MCF 10A (cell line): ENCODE measurements around the gene TLL2. TPM values are rescaled to one million over a fixed set of nuclear protein-coding genes. Genes with fewer than 3 reads are reported as not detected.

ENCODE experiments used
- BruUV-seq: library from RNA; stranded (reverse); fragments of 400-500 nt; replicated peaks from 2 replicates; lab custom pipeline; 2021; lab: Mats Ljungman, UMichigan
- CTCF ChIA-PET: fragments of 300-600 bp; sonication (Branson Sonifier 250); formaldehyde crosslinking; extraction: SDS; loops from one replicate; lab custom pipeline; 2021; ENCODE audit warnings: antibody characterized with exemption, inconsistent platforms; lab: Yijun Ruan, JAX
- POLR2A ChIA-PET: fragments of 300-600, 350-650 bp; sonication (Branson Sonifier 250); formaldehyde crosslinking; extraction: SDS; loops from one replicate; lab custom pipeline; 2020; ENCODE audit warnings: antibody characterized with exemption, inconsistent platforms; lab: Yijun Ruan, JAX
- DNase-seq: peaks from one replicate; pipeline ENCODE4 v3.0.0-alpha.2; 2018; ENCODE audit not compliant: unreplicated experiment
- H3K27ac Mint-ChIP-seq: one replicate; pipeline ENCODE4 v1.8.0; 2022; ENCODE audit warnings: mild to moderate bottlenecking, low read depth, mixed read lengths; ENCODE audit not compliant: unreplicated experiment
- H3K27me3 Mint-ChIP-seq: one replicate; pipeline ENCODE4 v1.8.0; 2022; ENCODE audit warnings: mixed read lengths; ENCODE audit not compliant: insufficient read depth, unreplicated experiment
- H3K36me3 Mint-ChIP-seq: one replicate; pipeline ENCODE4 v1.8.0; 2022; ENCODE audit warnings: mild to moderate bottlenecking, moderate library complexity, mixed read lengths; ENCODE audit not compliant: insufficient read depth, unreplicated experiment
- H3K4me1 Mint-ChIP-seq: one replicate; pipeline ENCODE4 v1.8.0; 2022; ENCODE audit warnings: mixed read lengths; ENCODE audit not compliant: insufficient read depth, unreplicated experiment
- H3K4me3 Mint-ChIP-seq: one replicate; pipeline ENCODE4 v1.8.0; 2022; ENCODE audit warnings: mild to moderate bottlenecking, moderate library complexity, mixed read lengths; ENCODE audit not compliant: unreplicated experiment
- H3K9me3 Mint-ChIP-seq: one replicate; pipeline ENCODE4 v1.8.0; 2022; ENCODE audit warnings: mixed read lengths; ENCODE audit not compliant: unreplicated experiment
- intact Hi-C: fragments of 100-400 bp; cut with micrococcal nuclease; formaldehyde crosslinking; loops from 2 replicates; pipeline ENCODE4 v1.14.1; 2022
- total RNA-seq: library from RNA; stranded (reverse); gene quantifications from 2 replicates; pipeline ENCODE4 v1.2.3, GENCODE V29; 2022
- TF ChIP-seq, protein P1 (sequence below): fragments of 200-600 bp; IDR thresholded peaks from one replicate; pipeline ENCODE4 v1.8.0; 2022; ENCODE audit warnings: antibody characterized with exemption, mild to moderate bottlenecking; ENCODE audit not compliant: unreplicated experiment

Gene TLL2
- total RNA-seq, 1 experiment from 2014 or later = not detected

DNA sequence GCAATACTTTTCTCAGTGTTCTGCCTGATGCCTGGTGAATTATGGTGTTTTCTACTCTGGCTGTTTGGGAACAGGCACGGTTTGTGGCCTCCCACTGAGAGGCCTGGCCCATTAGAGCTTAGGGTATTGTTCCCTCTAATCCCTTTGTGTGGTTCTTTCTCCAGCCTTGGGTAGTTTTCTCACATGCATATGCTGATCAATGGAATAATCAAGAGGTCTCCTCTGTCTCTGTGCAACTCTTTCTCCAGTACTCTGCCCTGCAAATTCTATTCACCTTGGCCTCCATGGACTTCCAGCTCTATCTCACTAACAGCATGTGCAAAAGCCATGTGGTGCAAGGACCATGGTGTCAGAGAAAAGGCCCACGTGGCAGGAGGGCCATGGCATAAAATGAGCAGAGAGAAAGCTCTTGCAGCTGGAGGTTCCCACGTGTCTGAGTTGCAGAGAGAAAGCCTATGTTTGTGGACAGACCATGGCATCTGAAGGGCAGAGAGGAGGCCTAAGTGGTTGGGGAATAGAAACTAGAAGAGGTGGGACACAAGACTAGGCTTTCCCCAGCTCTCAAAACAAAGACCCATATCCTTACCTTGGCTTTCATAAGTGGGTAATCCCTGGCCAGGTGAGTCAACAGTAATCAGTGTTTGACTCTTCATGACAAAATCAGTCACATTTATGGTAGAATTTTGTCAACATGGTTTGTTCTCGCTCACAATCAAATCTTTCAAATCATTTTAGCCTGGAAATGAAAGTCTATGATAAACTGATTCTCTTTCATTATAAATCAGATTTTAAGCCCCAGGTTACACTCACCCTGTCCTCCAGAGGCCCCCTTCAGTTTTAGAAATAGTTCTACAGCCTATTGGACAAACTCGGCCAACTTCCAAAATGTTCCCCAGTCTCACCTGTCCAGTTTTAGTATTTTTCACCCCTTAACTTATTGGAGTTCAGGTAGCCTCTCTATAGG, 172.2 kb downstream of the TLL2 start:
- Mint-ChIP-seq H3K27me3 (no peaks in the 10 kb centered on the region), H3K4me1 (no peaks in the 10 kb centered on the region), H3K27ac (no peak overlapping the region), H3K4me3 (no peak overlapping the region), H3K9me3 (no peaks in the 10 kb centered on the region), H3K36me3 (no peaks in the 10 kb centered on the region)
- BruUV-seq = no TSS peak
- TF ChIP-seq, protein P1, sequence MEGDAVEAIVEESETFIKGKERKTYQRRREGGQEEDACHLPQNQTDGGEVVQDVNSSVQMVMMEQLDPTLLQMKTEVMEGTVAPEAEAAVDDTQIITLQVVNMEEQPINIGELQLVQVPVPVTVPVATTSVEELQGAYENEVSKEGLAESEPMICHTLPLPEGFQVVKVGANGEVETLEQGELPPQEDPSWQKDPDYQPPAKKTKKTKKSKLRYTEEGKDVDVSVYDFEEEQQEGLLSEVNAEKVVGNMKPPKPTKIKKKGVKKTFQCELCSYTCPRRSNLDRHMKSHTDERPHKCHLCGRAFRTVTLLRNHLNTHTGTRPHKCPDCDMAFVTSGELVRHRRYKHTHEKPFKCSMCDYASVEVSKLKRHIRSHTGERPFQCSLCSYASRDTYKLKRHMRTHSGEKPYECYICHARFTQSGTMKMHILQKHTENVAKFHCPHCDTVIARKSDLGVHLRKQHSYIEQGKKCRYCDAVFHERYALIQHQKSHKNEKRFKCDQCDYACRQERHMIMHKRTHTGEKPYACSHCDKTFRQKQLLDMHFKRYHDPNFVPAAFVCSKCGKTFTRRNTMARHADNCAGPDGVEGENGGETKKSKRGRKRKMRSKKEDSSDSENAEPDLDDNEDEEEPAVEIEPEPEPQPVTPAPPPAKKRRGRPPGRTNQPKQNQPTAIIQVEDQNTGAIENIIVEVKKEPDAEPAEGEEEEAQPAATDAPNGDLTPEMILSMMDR = no peak
- no peak for DNase-seq
- intact Hi-C loops = loop anchor here (5.0 kb wide), 1 partner anchor 324 kb away; no protein-coding TSS in a partner anchor
- ChIA-PET POLR2A (no interaction called here), CTCF (interaction anchor here (0.6 to 3.8 kb wide), 11 partner anchors 10 to 841 kb away, joined by 3 to 23 read pairs (median 3); no protein-coding TSS in a partner anchor)

DNA sequence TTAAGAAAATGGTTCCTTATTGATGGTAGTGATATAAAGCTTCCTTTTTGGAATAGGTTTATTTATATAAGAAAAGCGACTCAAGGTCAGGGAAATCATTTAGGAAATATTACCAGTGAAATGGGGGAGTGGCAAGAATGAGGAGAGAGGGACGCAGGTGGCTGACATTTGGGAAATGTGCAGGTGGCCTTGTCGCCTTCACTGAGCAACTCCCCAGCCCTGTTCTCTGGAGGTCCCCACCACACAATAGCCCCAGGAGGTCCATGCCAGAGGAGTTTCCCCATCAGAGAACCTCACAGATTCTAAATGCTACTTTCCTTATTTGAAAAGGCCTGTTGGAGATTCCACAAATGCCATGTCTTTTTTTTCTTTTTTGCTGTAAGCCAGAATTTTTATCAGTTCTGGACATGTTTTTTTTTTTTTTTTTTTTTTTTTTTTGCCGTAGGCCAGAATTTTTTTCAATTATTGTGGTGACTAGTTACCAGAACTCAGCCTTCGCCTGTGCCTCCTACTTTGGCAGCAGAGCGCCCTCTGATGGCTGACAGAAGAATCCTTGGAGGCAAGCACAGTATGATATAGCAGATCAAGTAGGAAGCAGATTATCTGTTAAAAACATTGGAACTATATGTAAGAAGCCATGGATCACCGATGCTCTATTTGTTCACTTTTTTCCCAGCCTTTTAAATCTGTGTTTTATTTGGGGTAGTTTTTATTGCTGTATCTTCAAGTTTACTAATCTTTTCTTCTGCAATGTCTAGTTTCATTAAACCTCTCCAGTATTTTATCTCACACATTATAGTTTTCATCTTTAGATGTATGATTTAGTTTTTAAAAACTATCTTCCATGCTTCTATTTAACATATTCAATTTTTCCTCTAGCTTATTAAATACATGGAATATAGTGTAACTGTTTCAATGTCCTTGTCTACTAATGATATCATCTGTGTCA, 173.5 kb downstream of the TLL2 start:
- POLR2A ChIA-PET = no interaction called here
- intact Hi-C loops = loop anchor here (5.0 kb wide), 1 partner anchor 323 kb away; no protein-coding TSS in a partner anchor
- Mint-ChIP-seq H3K4me1 (no peaks in the 10 kb centered on the region), H3K27me3 (peaks cover 12% of the 10 kb centered on the region), H3K27ac (no peak overlapping the region), H3K9me3 (no peaks in the 10 kb centered on the region), H3K4me3 (no peak overlapping the region), H3K36me3 (no peaks in the 10 kb centered on the region)
- BruUV-seq = no TSS peak
- TF ChIP-seq, protein P1 = peak; percentile 83
- peak; percentile 75 for DNase-seq
- CTCF ChIA-PET = interaction anchor here (0.5 to 3.8 kb wide), 26 partner anchors 8 to 842 kb away, joined by 3 to 23 read pairs (median 3); partner anchors contain the start of gene BLNK

DNA sequence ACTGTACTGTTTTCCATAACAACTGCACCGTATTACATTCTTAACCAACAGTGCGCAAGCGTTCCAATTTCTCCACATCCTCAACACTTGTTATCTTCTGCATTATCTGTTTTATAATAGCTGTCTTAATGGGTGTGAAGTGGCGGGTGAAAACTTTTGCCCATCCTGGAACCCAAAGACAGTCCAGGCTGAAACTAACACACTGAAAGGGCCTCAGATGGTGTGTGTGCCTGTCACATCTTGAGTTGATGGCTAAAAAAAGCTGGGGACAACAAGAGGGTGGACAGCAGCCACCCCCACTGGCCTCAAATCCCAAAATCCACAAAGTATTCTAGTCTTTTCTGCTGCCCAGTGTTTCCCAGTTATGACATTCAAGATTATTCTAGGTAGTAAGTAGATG, 174.3 kb downstream of the TLL2 start:
- intact Hi-C loops = no loop called here
- Mint-ChIP-seq H3K27me3 (peaks cover 21% of the 10 kb centered on the region), H3K27ac (no peak overlapping the region), H3K4me1 (no peaks in the 10 kb centered on the region), H3K9me3 (no peaks in the 10 kb centered on the region), H3K4me3 (no peak overlapping the region), H3K36me3 (no peaks in the 10 kb centered on the region)
- DNase-seq = no peak
- ChIA-PET CTCF (interaction anchor here (0.6 to 3.8 kb wide), 18 partner anchors 8 to 568 kb away, joined by 3 to 23 read pairs (median 3); partner anchors contain the start of gene BLNK), POLR2A (no interaction called here)
- no TSS peak for BruUV-seq
- TF ChIP-seq, protein P1 = no peak
